Breast epithelium (tissue), 4 donors: ENCODE data around the gene SLC5A11. TPM values are rescaled to one million over a fixed set of nuclear protein-coding genes. Genes with fewer than 3 reads are reported as not detected.

Experiments used
- DNase-seq, 2 donors: peaks; one replicate each; pipeline ENCODE4 v3.0.0-alpha.2; 2019; ENCODE audit warnings: low spot score in 2 of 2
- H3K27ac ChIP-seq, 2 donors: fragments of 200-600 bp; sonication (generic) in 1 of 2; one replicate each; pipeline ENCODE4 v1.5.1; 2016 to 2019; ENCODE audit warnings: mild to moderate bottlenecking in 1 of 2
- H3K27me3 ChIP-seq, 2 donors: fragments of 200-600 bp; sonication (generic) in 1 of 2; one replicate each; pipeline versions ENCODE4 v1.5.1 to v1.6.0; 2017 to 2019; ENCODE audit warnings: control low read depth in 1 of 2, mild to moderate bottlenecking in 1 of 2
- H3K36me3 ChIP-seq: fragments of 200-600 bp; one replicate; pipeline ENCODE4 v1.5.1; 2019
- H3K4me1 ChIP-seq, 2 donors: fragments of 200-600 bp; sonication (generic); one replicate each; pipeline ENCODE4 v1.5.1; 2016 to 2019; ENCODE audit warnings: control low read depth in 1 of 2
- H3K4me3 ChIP-seq, 3 donors: fragments of 200-600 bp; sonication (generic); 1 replicate in 2 of 3; 2 replicates in 1 of 3; pipeline ENCODE4 v1.5.1; 2016 to 2019; ENCODE audit warnings: mild to moderate bottlenecking in 3 of 3, moderate library complexity in 2 of 3
- H3K9me3 ChIP-seq, 2 donors: fragments of 200-600 bp; sonication (generic) in 1 of 2; one replicate each; pipeline ENCODE4 v1.5.1; 2016 to 2019; ENCODE audit warnings: control low read depth in 1 of 2
- POLR2A ChIP-seq: fragments of 450-650 bp; IDR thresholded peaks from one replicate; pipeline ENCODE4 v1.6.1; 2016; ENCODE audit warnings: antibody characterized with exemption, mild to moderate bottlenecking, moderate library complexity
- POLR2AphosphoS5 ChIP-seq, 3 donors: sonication (generic); formaldehyde crosslinking; IDR thresholded peaks; one replicate each; pipeline ENCODE4 v1.6.1; 2017; ENCODE audit warnings: antibody characterized with exemption in 3 of 3
- intact Hi-C: fragments of 100-400 bp; cut with DNase I; formaldehyde crosslinking; loops from one replicate; pipeline ENCODE4 v1.15.1; 2023; ENCODE audit warnings: low total_unique reads
- total RNA-seq, 3 donors: library from RNA; depleted of rRNA; stranded (reverse); fragments of >200 nt; gene quantifications; one replicate each; pipeline ENCODE4 v1.1.0, GENCODE V29; 2016
- TF ChIP-seq, protein P1 (sequence below), 3 donors: fragments of 450-650 bp; IDR thresholded peaks; one replicate each; pipeline ENCODE4 v1.5.1; 2016 to 2017; ENCODE audit warnings: antibody characterized with exemption in 3 of 3, mild to moderate bottlenecking in 3 of 3, moderate library complexity in 3 of 3

SLC5A11 gene
- total RNA-seq, 3 donors from 2014 or later, result 0.16 to 1.8 (median 0.66) TPM

DNA sequence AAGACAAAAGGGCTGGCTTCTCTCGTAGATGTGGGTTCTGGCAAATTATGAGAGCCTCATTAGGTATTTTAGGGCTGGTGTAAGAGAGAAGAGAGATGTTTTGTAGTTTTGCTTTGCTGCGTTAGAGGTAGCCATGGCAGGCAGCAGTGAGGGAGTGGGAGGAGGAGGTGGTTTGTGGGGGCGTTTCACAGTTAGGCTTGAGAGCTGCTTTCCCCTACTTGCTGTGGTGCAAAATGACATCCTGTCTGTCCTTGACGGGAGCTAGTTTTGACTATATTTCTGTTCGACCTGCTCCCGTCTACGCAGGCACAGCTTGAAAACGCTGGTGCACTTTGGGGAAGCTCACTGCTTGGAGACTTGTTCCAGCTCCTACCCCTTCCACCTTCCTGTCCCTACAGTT, 75.5 kb downstream of the SLC5A11 start:
- Histone ChIP-seq H3K4me1 (no peaks in the 10 kb centered on the region), H3K4me3 (no peak overlapping the region), H3K27me3 (no peaks in the 10 kb centered on the region), H3K36me3 (peaks cover 7% of the 10 kb centered on the region), H3K9me3 (no peaks in the 10 kb centered on the region), H3K27ac (no peak overlapping the region)
- no peak for DNase-seq
- intact Hi-C loops, result no loop called here
- no peak for TF ChIP-seq POLR2AphosphoS5 (IDR thresholded peaks at IDR 0.05)
- no peak for TF ChIP-seq POLR2A

DNA sequence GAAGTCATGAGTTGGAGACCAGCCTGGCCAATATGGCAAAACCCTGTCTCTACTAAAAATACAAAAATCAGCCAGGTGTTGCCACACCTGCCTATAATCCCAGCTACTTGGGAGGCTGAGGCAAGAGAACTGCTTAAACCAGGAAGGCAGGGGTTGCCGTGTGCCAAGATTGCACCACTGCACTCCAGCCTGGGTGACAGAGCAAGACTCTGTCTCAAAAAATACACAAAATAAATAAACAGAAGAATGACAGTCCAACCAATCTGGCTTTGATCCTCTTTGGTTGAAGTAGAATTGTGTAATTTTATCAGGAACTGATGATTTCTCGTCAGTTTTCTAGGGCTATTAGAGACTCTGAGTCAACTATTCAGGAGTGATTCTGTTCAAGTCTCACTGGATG, 79.4 kb downstream of the SLC5A11 start:
- peaks cover under 1% of the 10 kb centered on the region for H3K36me3 ChIP-seq
- no peaks in the 10 kb centered on the region for H3K4me1 ChIP-seq
- no peaks in the 10 kb centered on the region for H3K27me3 ChIP-seq
- no peaks in the 10 kb centered on the region for H3K9me3 ChIP-seq
- DNase-seq, result no peak
- no peak for TF ChIP-seq POLR2A
- TF ChIP-seq, protein P1, sequence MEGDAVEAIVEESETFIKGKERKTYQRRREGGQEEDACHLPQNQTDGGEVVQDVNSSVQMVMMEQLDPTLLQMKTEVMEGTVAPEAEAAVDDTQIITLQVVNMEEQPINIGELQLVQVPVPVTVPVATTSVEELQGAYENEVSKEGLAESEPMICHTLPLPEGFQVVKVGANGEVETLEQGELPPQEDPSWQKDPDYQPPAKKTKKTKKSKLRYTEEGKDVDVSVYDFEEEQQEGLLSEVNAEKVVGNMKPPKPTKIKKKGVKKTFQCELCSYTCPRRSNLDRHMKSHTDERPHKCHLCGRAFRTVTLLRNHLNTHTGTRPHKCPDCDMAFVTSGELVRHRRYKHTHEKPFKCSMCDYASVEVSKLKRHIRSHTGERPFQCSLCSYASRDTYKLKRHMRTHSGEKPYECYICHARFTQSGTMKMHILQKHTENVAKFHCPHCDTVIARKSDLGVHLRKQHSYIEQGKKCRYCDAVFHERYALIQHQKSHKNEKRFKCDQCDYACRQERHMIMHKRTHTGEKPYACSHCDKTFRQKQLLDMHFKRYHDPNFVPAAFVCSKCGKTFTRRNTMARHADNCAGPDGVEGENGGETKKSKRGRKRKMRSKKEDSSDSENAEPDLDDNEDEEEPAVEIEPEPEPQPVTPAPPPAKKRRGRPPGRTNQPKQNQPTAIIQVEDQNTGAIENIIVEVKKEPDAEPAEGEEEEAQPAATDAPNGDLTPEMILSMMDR (IDR thresholded peaks at IDR 0.05), result no peak
- TF ChIP-seq POLR2AphosphoS5 (IDR thresholded peaks at IDR 0.05), result no peak
- intact Hi-C loops, result no loop called here
- H3K4me3 ChIP-seq, result no peak overlapping the region
- no peak overlapping the region for H3K27ac ChIP-seq

DNA sequence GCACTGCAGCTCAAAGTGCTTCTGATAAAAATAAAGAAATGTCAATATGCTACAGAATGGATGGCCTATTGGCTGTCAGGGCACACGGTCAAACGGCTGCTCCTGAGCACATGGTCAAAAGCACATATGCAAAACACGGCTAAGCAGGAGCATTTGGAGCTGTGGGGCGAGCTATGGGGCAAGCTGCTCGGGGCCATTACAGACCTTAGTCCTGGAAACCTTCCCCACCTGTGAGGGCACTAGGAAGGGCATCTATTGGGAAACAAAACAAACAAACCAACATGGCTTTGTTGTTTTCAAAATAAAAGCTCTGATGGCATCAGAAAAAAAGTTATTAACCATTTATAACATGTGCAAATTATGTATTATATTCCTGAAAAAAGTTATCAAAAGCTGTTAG, 83.6 kb downstream of the SLC5A11 start:
- DNase-seq, result no peak
- Histone ChIP-seq H3K9me3 (no peaks in the 10 kb centered on the region), H3K36me3 (peaks cover 5% of the 10 kb centered on the region), H3K27me3 (no peaks in the 10 kb centered on the region), H3K27ac (no peak overlapping the region), H3K4me3 (no peak overlapping the region), H3K4me1 (no peaks in the 10 kb centered on the region)
- intact Hi-C loops, result no loop called here
- TF ChIP-seq, protein P1 (IDR thresholded peaks at IDR 0.05), result no peak
- TF ChIP-seq POLR2AphosphoS5 (IDR thresholded peaks at IDR 0.05), result no peak
- TF ChIP-seq POLR2A, result no peak

DNA sequence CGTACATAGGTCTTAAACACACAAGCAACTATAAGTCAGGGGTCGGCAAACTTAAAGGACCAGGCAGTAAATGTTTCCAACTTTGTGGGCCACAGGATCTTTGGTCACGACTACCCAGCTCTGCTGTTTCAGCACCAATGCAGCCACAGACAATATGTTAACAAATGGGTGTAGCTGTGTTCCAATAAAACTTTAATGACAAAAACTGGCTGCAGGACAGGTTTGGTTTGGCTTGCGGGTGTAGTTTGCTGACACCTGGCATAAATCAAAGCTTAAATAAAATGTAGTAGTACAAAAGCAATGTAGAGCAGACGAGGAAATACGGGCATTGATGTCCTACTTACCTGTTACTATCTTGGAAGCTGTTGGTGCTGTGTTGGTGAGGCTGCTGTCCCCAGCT, 84.7 kb downstream of the SLC5A11 start:
- no peaks in the 10 kb centered on the region for H3K4me1 ChIP-seq
- intact Hi-C loops, result no loop called here
- H3K27ac ChIP-seq, result no peak overlapping the region
- H3K36me3 ChIP-seq, result peaks cover 5% of the 10 kb centered on the region
- TF ChIP-seq POLR2A (no peak), POLR2AphosphoS5 (IDR thresholded peaks at IDR 0.05) (no peak)
- TF ChIP-seq, protein P1 (IDR thresholded peaks at IDR 0.05), result no peak
- H3K9me3 ChIP-seq, result no peaks in the 10 kb centered on the region
- H3K27me3 ChIP-seq, result no peaks in the 10 kb centered on the region
- DNase-seq, result no peak
- H3K4me3 ChIP-seq, result no peak overlapping the region

DNA sequence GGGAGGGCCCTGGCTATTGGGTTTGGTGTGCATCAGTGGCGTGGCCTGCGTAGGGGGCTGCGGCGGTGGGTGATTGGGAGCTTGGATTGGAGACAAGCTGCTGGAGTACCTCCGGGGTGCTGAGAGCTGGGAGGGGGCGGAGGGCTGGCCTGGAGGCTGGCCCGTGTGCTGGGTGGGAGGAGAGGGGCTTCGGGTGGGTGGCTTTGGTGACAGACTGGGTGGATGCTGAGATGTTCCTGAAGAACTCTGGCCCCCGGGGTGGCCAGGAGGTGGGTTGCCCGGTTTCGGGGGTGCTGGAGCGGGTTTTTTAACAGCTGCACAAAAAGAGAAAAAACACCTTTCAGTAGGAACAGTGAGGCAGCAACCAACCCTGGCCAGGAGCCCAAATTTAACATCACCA, 85.3 kb downstream of the SLC5A11 start:
- H3K4me3 ChIP-seq, result no peak overlapping the region
- TF ChIP-seq, protein P1 (IDR thresholded peaks at IDR 0.05), result no peak
- no peak for TF ChIP-seq POLR2A
- no peak for TF ChIP-seq POLR2AphosphoS5 (IDR thresholded peaks at IDR 0.05)
- H3K27me3 ChIP-seq, result no peaks in the 10 kb centered on the region
- no peaks in the 10 kb centered on the region for H3K9me3 ChIP-seq
- H3K27ac ChIP-seq, result no peak overlapping the region
- H3K36me3 ChIP-seq, result peaks cover 5% of the 10 kb centered on the region
- DNase-seq, result no peak
- intact Hi-C loops, result no loop called here
- H3K4me1 ChIP-seq, result no peaks in the 10 kb centered on the region

DNA sequence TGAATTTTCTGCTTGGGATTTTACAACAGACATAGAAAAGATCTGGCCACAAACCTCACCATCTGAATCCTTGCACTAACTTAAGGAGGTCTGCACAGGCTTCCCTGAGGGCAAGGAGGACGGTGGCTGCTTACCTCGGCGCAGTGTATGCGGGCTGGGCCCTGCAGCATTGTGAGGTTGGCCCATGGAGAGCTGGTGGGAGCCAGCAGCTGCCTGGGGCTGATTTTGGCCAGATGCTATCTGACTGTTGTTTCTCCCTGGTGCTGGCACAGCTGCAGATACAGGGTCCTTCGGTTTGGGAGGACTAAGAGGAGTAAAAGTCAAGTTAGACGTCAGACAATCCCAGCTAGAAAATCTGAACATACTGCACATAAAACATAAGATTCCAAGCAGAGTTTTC, 89.6 kb downstream of the SLC5A11 start:
- TF ChIP-seq, protein P1 (IDR thresholded peaks at IDR 0.05), result no peak
- TF ChIP-seq POLR2AphosphoS5 (IDR thresholded peaks at IDR 0.05), result no peak
- TF ChIP-seq POLR2A, result no peak
- no peak for DNase-seq
- H3K4me1 ChIP-seq, result no peaks in the 10 kb centered on the region
- H3K27me3 ChIP-seq, result no peaks in the 10 kb centered on the region
- peaks cover 5% of the 10 kb centered on the region for H3K36me3 ChIP-seq
- H3K27ac ChIP-seq, result no peak overlapping the region
- H3K4me3 ChIP-seq, result no peak overlapping the region
- intact Hi-C loops, result no loop called here
- no peaks in the 10 kb centered on the region for H3K9me3 ChIP-seq
